ENCODE results near the gene OLFML1. TPM values are rescaled to one million over a fixed set of nuclear protein-coding genes. Genes with fewer than 3 reads are reported as not detected.

OLFML1 gene
- total and polyA plus RNA-seq, 2 of the 13 experiments (the other 11 are each of a cell fraction or from before 2014, with no cell fraction given): 0.89 to 0.90 TPM

DNA sequence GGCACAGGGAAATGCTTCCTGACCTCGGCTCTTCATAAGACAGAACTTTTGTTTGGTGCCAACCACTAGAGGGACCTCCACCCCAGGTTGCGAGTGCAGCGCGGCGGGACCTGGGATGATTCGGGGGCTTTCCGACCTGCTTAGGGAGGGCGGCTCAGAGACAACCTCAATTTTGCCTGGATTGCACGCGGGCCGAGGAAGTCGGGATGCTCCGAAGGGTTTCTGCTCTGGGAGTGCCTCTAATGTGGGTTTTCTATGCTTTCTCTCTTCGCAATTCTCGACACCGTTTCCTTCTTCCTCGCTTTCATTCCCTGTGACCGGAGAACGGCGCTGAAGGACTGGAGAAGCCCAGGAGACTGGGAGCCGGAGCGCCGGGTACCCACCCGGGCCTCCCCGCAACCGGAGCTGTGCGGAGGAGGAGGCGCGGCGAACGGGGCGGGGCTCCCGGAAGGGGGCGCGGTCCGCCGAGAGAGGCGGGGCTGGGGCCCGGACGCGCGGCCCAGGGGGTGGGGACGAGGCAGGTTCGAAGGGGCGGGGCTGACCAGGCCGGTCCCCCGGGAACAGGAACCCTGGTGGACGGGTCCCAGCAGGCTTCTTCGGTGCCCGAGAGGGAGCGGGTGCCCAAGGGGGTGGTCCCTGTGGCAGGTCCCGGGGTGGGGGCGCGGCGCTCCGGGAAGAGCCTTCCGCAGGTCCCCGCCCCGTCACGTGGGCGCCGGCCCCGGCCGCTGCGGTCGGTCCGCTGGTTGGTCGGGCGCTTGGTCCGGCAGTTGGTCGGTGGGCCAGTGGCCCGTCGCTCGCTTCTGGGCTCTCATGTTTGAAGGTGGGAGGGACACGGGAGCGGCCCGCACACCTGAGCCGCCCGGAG lies 28.2 kb downstream of the OLFML1 start, which contains the start of gene PPFIBP2 (continued):
- TF ChIP-seq, protein P1, sequence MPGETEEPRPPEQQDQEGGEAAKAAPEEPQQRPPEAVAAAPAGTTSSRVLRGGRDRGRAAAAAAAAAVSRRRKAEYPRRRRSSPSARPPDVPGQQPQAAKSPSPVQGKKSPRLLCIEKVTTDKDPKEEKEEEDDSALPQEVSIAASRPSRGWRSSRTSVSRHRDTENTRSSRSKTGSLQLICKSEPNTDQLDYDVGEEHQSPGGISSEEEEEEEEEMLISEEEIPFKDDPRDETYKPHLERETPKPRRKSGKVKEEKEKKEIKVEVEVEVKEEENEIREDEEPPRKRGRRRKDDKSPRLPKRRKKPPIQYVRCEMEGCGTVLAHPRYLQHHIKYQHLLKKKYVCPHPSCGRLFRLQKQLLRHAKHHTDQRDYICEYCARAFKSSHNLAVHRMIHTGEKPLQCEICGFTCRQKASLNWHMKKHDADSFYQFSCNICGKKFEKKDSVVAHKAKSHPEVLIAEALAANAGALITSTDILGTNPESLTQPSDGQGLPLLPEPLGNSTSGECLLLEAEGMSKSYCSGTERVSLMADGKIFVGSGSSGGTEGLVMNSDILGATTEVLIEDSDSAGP (CRISPR knock-in tag; IDR thresholded peaks at IDR 0.05; ENCODE audit: borderline replicate concordance): no peak; the same call in 1 of the 2 replicates
- TF ChIP-seq ERF (CRISPR knock-in tag; IDR thresholded peaks at IDR 0.05) (0 out of 2 replicates have a peak, but pooled peaks have one; percentile 19), IRF2 (CRISPR knock-in tag; IDR thresholded peaks at IDR 0.05) (peak; percentile 39), ZNF354B (CRISPR knock-in tag; IDR thresholded peaks at IDR 0.05) (no peak), ZBTB42 (CRISPR knock-in tag; IDR thresholded peaks at IDR 0.05) (peak; percentile 27; the same call in 1 of the 2 replicates), ZNF10 (CRISPR knock-in tag; IDR thresholded peaks at IDR 0.05; ENCODE audit: borderline replicate concordance, low read depth) (no peak), GATA4 (IDR thresholded peaks at IDR 0.05; ENCODE audit: borderline replicate concordance, low read depth) (no peak), MIXL1 (CRISPR knock-in tag; IDR thresholded peaks at IDR 0.05) (0 out of 2 replicates have a peak, but pooled peaks have one; percentile 28), HNRNPLL (IDR thresholded peaks at IDR 0.05; ENCODE audit: low read depth, low read length, poor library complexity, severe bottlenecking) (peak; percentile 36), PHF21A (CRISPR knock-in tag; IDR thresholded peaks at IDR 0.05) (no peak), STAG1 (CRISPR knock-in tag; IDR thresholded peaks at IDR 0.05) (peak; percentile 75), DBP (CRISPR knock-in tag; IDR thresholded peaks at IDR 0.05; ENCODE audit: not compliant biosample characterization) (no peak), ZNF235 (CRISPR knock-in tag; IDR thresholded peaks at IDR 0.05; ENCODE audit: borderline replicate concordance) (peak; percentile 31; the same call in 1 of the 2 replicates), ZNF768 (CRISPR knock-in tag; IDR thresholded peaks at IDR 0.05) (0 out of 2 replicates have a peak, but pooled peaks have one; percentile 29), PRDM15 (CRISPR knock-in tag; IDR thresholded peaks at IDR 0.05) (peak; percentile 17; the same call in 1 of the 2 replicates)
- TF ChIP-seq, protein P2, sequence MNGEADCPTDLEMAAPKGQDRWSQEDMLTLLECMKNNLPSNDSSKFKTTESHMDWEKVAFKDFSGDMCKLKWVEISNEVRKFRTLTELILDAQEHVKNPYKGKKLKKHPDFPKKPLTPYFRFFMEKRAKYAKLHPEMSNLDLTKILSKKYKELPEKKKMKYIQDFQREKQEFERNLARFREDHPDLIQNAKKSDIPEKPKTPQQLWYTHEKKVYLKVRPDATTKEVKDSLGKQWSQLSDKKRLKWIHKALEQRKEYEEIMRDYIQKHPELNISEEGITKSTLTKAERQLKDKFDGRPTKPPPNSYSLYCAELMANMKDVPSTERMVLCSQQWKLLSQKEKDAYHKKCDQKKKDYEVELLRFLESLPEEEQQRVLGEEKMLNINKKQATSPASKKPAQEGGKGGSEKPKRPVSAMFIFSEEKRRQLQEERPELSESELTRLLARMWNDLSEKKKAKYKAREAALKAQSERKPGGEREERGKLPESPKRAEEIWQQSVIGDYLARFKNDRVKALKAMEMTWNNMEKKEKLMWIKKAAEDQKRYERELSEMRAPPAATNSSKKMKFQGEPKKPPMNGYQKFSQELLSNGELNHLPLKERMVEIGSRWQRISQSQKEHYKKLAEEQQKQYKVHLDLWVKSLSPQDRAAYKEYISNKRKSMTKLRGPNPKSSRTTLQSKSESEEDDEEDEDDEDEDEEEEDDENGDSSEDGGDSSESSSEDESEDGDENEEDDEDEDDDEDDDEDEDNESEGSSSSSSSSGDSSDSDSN (CRISPR knock-in tag; IDR thresholded peaks at IDR 0.05): peak; percentile 63; the same call in 1 of the 2 replicates

All from HepG2 (cell line).